GM21423 (cell line): ENCODE data around the gene EFCAB5.
A peak's percentile ranks its signal among the peaks of the same experiment; 100 is the strongest.
"Not testable (repeated sequence)": the region's sequence is repeated elsewhere in the genome, so short reads cannot be mapped to it uniquely, and the experiment has no call there.

Experiments used
- ATAC-seq: cut with Tn5 transposase; IDR thresholded peaks from one replicate; pipeline ENCODE4 v1.9.1; 2021; ENCODE audit warnings: mild to moderate bottlenecking, moderate library complexity; ENCODE audit not compliant: unreplicated experiment

The EFCAB5 gene

DNA sequence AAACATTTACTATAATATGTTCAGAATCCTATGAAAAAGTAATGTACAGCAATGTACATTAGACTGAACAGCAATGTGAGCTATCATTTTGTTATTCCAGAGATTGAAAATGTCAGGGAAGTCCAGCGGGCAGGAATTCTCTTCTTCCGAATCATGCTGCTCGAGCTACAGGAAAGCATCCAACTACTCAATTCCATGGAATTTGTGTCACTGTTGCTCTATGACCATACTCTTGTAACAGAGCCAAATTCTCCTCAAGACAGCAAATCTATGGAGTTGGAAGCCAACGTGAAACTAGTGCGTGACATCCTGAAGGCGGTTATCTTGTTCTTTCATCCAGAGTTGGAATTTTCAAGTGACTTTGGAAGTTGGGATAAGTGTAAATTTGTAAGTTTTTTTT lies 150.3 kb downstream of the EFCAB5 start:
- ATAC-seq = no peak

- ATAC-seq = no peak
Observed at GRCh38 chr17:30092886-30093285, 151.5 kb downstream of the EFCAB5 start.

GRCh38 chr17:30093463-30094147 lies 152.2 kb downstream of the EFCAB5 start:
- no peak for ATAC-seq

DNA sequence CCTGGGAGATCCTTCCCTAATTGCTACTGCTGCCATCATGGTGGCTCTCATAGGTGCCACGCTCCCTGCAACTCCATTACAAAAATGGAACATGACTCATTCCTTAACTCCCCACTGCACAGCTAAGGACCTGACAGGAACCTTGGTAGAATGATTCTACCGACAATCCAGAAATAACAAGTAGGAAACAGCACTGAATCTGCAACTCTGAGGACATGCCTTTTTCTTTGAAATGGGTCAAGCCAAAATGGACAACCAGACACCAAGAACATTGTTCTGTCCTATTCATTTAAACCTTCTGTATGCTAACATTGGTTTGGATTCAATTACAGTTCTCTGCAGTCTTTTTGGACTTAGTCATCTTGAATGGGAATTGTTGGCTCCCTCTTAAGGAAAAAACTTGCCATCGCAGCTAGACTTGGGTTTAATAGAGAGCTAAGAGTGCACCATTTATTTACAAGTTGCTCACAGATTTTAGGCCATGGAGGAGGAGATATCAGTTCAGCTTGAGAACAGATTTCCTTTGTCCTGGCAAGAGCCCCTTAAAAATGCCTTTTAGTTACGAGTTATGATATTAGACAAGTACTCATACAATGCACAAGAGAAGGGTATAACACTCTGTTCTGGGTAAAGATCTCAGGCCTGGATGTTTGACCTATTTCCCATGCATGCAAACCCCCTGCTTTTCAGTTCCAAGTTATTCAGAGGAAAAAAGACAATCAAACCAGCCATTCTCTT lies 154.2 kb downstream of the EFCAB5 start:
- ATAC-seq = no peak

DNA sequence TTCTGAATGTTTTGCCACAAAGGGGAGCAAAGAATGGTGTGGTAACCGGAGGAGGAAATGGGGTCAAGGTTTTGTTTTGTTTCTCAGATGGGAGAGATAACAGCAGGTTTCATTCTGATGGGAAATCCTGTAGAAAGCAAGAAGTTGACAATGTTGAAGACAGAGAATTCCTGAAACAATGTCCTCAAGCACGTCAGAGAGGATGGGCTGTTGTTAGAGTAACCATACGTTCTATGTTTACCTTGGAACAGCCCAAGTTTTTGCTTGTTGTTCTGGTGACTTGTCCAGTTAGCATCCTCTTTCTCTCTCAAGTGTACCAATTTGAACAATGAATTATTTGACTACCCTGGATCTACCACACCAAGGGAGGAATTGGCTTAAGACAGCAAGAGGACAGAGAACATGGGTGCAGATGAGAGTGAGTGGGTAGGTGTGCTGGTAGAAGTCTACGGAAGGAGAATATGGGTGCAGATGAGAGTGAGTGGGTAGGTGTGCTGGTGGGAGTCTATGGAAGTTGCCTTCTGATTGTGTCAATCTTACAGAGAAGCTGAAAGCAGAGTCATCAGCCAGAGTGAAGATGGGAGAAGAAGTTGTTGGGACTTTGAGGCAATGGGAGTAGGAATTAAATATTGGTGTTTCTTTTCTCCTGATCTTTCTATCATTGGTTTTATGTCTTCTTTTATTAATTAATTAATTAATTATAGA lies 160.4 kb downstream of the EFCAB5 start:
- no peak for ATAC-seq

GRCh38 chr17:30103921-30104320 lies 162.5 kb downstream of the EFCAB5 start:
- ATAC-seq = no peak

- ATAC-seq = peak; percentile 60
Observed at GRCh38 chr17:30104575-30105339, 163.3 kb downstream of the EFCAB5 start.

DNA sequence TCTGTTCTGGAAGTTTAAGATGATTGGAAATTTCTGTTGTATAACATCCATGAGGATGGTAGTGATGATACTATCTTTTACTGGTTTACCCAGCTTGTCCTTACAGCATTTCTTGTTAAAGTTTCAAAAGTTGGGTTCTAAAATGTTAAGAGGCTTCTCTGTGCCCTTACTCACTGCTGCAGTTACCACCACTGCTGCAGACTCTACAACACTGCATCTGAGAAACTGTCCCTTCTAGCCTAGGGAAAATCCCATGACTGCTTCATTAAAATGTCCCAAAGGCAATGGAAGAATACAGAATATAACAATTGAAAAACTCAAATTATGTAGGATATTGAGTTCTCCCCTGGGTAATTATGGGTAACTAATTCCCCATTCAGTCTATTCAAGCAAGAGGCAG lies 171.4 kb downstream of the EFCAB5 start:
- no peak for ATAC-seq

- no peak for ATAC-seq
Observed at GRCh38 chr17:30113213-30113612, 171.8 kb downstream of the EFCAB5 start.

GRCh38 chr17:30116345-30116660 lies 174.9 kb downstream of the EFCAB5 start:
- no peak for ATAC-seq

GRCh38 chr17:30116661-30117551 lies 175.5 kb downstream of the EFCAB5 start, which contains the start of gene NSRP1:
Gene NSRP1 (plus strand): TSS chr17:30116816. CDS start chr17:30116844, 28 bp downstream.
- ATAC-seq = peak; percentile 82

DNA sequence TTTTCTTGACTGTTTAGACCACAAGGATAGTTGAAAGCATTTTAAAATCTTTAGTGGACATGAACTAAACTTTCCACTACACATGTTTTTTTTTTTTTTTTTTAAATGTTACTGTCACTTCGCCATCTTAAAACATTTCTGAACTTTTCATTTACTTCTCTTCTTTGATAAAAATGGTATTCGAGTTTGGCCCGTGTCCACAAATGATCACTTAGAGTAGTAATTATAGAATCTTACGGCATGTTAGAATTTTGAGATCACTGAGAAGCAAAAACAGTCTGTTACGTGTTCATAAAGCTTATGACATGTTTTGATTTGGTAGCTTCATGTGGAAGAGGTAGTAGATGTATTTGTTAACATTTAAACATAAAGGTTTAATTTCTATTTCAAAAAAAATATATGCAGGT lies 176.2 kb downstream of the EFCAB5 start:
- no peak for ATAC-seq

DNA sequence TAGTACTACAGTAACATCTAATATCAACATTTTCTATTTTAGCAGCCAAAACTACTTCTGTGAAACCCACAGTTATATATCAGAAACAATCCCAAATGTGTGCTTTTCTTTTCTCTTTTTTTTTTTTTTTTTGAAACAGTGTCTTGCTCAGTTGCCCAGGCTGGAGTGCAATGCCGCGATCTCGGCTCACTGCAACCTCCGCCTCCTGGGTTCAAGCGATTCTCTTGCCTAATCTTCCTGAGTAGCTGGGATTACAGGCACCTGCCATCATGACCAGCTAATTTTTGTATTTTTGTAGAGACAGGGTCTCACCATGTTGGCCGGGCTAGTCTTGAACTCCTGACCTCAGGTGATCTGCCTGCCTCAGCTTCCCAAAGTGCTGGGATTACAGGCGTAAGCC lies 177.2 kb downstream of the EFCAB5 start:
- not testable (repeated sequence) for ATAC-seq

DNA sequence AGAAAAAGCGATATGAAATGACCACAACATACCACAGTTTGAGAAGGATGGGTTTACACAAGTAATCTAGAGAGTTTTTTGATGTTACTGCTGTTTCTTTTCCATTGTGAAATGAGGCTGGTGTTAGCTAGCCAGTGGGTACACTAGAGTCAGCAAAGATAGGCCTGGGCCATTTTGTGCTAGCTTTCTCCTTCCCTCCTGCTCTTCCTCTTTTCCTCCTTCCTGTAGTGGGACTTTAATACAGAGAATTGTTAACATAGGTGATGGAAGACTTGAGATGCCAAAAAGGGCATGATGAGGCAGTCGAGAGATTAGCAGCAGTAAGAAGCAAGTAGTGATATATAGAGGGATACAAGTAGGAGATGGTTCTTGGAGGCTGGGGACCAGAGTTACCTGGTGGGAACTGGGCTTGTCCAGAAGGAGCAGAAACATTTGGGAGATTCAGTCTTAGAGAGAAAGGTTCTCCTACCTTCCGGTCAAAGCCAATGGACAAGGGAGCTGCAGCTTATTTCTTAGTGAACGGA lies 182.9 kb downstream of the EFCAB5 start:
- no peak for ATAC-seq

DNA sequence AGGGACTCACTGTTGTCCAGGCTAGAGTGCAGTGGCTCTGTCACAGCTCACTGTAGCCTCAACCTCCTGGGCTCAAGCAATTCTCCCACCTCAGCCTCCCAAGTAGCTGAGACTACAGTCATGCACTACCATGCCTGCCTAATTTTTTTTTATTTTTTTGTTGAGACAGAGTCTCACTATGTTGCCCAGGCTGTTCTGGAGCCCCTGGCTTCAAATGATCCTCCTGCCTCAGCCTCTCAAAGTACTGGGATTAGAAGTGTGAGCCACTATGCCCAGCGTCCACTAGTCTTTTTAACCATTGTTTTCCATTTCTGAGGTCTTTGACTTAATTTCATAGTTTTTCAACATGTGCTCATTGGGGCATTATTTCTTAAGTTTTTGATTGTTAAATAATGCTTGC lies 188.7 kb downstream of the EFCAB5 start:
- ATAC-seq = no peak

- no peak for ATAC-seq
Observed at GRCh38 chr17:30132615-30133014, 191.2 kb downstream of the EFCAB5 start.

GRCh38 chr17:30133197-30133596 lies 191.8 kb downstream of the EFCAB5 start:
- no peak for ATAC-seq

DNA sequence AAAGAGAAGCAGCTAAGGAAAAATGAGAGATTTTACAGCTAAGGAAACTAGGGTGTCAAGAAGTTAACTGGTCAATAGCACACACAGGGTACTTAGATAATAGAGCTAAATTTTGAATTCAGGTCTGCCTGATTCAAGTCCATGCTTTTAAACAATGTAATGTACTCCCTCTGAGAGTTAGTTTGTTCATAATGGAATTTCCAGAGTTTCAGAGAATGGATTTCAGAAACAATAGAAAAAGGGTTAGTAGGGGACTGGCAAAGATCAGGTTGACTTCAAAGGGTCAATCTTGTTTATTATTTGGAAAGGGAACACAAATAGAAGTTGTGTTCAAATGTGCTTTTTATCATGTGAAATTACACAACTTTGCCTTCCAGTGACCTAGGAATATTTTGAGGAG lies 193.1 kb downstream of the EFCAB5 start:
- no peak for ATAC-seq

- ATAC-seq = no peak
Observed at GRCh38 chr17:30137158-30137557, 195.7 kb downstream of the EFCAB5 start.

- ATAC-seq = not testable (repeated sequence)
Observed at GRCh38 chr17:30147860-30148259, 206.4 kb downstream of the EFCAB5 start.
